ENCODE measurements around the gene KRT16.
"Not testable (repeated sequence)": the region's sequence is repeated elsewhere in the genome, so short reads cannot be mapped to it uniquely, and the experiment has no call there.

KRT16 gene

DNA sequence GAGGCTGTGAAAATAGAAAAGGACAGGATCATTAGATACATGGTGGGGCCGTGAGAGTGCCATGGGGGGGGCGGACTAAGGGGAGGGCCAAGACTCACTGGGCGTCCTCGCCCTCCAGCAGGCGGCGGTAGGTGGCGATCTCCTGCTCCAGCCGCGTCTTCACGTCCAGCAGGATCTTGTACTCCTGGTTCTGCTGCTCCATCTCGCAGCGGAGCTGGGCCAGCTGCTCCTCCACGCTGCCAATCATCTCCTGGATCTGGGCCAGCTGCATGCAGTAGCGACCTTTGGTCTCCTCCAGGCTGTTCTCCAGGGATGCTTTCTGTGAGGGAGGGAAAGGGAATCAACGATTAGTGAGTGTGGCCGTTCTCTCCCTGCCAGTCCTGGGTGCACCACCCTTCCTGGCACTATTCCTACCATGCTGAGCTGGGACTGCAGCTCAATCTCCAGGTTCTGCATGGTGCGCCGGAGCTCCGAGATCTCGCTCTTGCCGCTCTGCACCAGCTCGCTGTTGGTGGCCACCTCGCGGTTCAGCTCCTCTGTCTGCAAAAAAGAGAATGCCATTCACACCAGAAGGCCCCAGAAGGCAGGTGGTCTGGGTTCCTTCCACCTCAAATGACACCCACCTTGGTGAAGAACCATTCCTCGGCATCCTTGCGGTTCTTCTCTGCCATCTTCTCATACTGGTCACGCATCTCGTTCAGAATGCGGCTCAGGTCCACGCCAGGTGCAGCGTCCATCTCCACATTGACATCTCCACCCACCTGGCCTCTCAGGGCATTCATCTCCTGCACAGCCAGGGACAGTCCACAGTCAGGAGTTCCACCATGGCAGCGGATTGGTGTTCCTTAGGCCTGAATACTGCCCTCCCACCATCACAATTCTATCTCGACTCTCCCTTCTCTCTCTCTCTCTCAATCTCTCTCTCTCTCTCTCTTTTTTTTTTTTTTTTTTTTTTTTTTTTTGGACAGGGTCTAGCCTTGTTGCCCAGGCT is 29.1 kb downstream of the KRT16 start:
- DNase-seq (ENCODE audit: low spot score): no peak

DNA sequence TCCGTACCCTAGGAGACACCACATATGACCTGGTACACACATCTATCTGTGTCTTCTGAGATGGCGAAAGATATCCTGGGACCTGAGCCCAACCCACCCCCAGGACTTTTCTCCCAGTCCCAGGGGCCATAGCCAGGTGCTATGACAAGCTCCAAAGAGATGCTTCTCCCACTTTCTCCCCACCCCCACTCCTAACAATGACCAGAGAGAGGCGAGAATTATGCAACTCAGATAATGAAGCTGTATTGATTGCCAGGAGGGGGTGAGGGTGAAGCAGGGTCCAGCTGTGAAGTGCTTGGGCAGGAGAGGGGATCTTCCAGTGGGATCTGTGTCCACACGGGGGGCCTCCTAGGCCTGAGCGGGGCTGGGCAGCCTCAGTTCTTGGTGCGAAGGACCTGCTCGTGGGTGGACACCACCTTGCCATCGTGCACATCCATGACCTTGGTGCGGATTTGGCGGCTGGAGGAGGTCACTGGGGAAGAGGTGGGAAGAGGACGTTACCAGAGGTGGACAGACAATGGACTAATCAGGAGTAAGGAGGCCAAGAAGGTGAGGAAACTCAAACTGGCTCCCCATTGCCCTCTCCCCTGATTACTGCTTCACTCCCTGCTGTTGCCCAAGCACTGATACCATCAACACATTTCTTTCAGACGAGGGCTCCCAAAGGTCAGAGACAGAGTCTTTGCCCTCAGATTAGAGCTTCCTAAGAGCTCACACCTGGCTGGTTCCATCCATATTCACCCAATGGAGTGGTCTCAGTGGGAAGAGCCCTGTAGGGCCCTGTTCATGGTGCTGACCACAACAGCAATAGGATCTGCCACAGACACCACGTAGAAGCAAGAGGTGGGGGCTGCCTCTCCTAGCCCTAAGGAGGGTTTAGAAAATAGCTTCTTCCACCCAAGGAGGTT is 30.3 kb downstream of the KRT16 start:
- not testable (repeated sequence) for DNase-seq (ENCODE audit: low spot score)

DNA sequence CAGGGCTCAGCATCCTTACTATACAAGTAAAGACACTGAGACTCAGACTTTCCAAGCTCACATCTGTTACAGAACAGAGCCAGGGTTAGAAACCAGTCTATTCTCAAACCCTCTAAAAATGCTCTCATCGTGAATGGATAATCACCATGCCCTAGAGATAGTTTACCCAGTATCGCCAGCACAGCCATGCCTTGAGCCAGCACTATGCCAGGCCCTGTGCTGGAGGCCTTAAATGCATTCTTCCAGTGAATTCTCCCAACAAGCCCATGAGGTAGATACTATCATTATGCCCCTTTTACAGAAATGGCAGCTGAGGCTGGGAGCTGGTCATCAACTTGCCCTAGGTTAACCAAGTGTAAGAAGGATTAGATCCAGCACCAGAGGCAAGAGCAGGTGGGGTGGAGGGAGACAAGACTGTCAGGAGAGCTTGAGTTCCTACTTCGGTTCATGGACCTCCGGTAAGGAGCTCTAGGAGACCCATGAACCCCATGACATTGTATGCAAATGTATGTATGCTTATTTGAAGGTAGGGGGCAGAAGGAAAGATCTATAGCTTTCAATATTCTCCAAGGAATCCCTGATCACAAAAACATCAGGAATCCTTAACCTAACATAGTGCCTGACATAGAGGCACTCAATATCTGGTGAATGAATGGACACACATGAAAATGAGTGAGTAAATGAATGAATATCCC is 31.1 kb downstream of the KRT16 start:
- DNase-seq (ENCODE audit: low spot score): no peak

DNA sequence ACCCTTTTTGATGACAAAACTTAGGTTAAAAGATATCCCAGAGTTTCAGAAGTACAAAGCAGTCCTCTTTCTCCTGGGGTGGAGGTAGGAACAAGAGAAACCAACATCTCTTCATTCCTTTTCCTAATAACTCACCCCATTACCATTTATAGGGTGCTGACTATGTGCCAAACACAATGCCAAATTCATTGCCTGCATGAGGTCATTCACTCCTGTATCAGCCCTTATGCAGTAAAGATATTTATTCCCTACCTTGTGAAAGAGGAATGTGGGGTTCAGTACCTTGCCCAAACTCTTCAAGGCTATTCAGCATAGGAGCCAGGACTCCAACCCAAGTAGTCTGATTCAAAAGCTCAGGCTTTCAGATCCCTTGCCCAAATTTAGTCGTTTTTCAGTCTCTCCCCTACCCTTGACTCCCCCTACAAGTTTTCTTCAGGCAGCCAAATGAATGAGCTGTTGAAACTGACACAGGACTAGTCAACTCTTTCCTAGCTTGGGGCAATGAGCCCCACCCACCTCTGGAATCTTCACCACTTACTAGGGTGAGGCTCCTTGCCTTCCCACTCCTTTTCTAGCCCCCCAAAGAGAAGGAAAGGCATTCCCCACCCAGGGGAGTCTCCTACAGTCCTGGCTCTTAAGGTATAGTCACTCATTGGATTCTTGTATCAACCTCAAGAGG is 31.7 kb downstream of the KRT16 start:
- no peak for DNase-seq (ENCODE audit: low spot score)

DNA sequence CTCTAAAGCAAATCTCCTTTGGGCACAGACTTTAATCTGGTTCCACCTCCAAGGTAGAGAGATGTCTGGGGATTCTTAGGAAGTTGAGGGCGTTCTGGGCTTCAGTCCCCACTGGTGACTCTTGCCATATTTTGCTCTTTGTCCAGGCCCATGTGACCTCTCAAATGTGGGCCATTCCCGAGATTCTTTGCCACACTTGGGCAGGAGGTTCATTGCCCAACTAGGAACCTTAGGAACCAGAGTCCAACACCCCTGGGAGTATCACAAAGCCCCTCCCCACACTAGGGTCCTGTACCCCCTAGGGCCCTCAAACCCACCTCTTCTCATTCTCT is 32.4 kb downstream of the KRT16 start:
- no peak for DNase-seq (ENCODE audit: low spot score)

DNA sequence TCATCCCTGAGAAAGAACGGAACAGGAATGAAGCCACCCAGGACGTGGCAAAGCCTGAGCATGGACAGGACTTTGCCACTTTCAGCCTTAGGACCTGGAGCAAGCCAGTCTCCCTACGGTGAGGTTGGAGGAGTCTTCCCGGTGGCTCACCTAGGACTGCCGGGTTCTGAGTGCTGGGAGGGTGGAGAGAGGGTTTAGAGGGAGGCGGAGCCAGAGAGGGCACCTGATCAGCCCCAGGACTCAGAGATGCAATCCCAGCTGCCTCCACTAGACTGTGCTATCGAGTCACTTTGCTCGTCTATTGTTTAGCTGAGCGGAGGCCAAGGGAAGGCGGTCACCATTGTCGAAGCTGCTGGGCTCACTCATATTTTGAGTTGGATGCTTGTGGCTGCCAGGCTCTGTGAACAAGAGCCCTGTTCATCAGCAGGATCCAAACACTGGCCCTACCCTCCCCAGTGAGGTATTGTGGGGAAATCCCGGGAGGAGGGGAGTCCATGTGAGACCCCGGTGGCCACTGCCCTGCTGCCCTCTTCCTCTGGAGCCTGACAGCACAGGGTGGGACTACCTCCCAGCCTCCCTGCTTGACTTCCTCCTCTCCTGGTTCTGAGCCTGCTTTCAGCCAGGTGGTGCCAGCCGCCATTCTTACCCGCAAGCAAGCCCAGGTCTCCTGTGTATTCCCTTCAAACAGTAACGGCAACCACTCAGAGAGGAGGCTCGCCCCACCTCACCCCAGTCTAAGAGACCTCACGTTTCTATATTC is 32.9 kb downstream of the KRT16 start:
- peak; percentile 53 for DNase-seq (ENCODE audit: low spot score)

DNA sequence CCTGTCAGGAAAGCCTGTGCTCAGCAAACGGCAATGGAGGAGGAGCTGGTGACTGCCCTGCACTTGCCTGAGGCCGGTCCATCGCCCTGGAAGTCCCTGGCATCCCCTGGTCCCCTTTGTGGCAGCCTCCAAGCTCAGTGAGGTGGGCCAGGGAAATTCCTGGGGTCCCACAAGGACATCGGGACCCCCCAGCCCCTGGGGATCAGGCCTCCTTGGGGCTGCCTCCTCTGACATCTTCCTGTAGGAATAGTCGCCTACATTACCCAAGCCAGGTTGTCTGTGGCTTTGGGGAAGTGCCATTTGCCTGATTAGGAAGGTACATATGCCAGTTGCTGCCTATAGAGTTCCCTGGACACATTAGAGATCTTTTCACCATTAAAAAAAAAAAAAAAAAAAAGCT is 33.6 kb downstream of the KRT16 start:
- no peak for DNase-seq (ENCODE audit: low spot score)

DNA sequence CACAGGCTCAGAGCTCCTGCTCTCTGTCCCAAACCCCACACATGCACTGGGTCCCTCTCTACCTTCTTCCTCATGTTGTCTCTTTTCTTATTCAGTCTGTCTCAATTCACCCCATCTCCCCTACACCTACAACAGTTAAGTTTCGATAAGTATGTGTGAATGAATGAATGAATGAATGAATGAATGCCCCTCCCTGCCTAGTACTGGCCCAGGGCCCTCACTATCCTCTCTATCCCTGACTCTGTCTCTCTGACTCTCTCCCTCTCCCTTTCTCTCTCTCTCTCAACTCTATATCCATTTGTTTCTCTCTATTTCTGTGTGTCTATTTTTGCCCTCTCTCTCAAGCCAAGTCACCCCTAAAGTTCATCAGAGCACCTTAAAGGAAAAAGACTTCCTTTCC is 34.0 kb downstream of the KRT16 start:
- no peak for DNase-seq (ENCODE audit: low spot score)

DNA sequence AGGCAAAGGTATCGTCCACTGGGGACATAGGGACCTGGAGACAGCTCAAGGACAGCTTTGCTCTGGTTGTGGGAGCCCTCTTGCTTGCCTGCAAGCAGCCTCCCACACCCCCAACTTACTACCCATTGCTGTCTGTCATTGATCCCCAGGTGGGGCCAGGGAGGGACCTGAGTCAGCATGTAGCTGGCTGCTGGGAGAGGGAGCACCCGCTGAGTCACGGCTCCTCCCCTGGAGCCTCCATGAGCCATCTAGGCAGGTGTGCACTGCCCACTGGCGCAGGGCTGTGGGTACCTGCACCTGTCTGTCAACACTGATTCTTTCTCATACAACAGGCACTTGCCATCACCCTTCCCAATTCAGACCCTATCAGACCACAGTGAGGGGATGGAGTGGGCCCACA is 35.8 kb downstream of the KRT16 start:
- not testable (repeated sequence) for DNase-seq (ENCODE audit: low spot score)

DNA sequence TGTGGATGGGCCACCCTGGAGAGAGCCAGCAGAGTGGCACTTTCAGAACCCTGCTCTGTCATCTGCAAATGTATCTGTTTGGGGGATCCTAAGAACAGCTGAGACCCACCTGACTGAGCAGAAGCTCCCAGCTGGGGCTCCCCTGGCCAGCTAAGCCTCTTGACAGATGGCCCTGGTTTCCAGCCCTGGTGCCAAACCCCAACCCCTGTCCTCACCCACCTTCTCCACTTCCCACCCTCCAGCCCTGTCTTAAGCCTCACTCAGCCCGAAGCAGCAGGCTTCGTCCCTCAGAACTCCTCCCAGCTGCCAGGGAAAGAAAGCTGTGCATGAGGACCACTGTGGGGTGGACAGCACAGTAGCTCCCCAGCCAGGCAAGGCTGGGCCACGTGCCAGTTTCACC is 37.2 kb downstream of the KRT16 start:
- no peak for DNase-seq (ENCODE audit: low spot score)

DNA sequence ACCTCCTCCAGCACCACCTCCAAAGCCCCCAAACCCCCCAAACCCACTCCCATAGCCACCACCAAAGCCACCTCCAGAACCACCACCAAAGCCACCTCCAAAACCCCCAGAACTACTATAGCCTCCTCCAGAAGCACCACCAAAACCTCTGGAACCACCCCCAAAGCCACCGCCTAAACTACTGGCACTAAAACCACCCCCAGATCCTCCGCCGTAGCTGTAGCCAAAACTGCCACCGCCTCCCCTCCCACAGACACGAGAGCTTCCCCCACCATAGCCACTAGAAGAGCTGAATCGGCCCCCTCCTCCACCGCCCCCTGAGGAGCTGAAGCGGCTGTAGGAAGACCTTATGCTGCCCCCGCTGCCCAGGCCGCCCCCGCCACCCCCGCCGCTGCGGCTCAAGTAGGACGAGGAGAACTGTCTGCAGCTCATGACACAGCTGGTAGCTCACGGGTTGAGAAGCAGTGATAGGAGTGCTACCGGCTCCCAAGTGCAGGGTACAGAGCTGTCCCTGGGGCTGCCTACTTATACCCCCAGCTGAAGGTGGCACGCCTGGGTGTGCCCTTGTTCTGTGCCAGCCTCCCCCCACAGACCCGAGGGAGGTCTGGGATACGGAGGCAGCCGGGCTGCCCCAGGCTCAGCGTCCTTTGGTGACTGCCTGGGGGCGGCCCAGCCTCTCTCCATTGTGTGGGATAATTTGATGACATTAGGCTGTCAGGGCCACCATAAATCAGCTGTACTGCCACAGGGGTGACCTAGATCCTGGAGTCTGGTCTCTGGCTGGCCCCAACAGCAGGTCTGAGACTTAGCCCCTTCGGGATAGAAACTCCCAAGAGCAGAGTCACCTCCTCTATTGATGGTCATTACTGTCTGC is 40.8 kb downstream of the KRT16 start, which contains the start of gene KRT9:
Gene KRT9 (minus strand): TSS at position 499 of the 874 bp plus-strand sequence. CDS start 67 bp downstream, at position 432.
- DNase-seq (ENCODE audit: low spot score): no peak

DNA sequence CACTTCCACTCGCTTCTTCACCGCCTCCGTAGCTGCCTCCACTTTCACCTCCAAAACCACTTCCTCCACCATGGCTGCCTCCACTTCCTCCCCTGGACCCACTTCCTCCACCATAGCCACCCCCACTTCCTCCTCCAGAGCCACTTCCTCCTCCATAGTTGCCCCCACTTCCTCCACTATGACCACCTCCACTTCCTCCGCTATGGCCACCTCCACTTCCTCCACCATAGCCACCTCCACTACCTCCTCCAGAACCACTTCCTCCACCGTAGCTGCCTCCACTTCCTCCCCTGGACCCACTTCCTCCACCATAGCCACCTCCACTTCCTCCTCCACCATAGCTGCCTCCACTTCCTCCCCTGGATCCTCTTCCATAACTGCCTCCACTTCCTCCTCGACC is 45.2 kb downstream of the KRT16 start:
- DNase-seq (ENCODE audit: low spot score): no peak

DNA sequence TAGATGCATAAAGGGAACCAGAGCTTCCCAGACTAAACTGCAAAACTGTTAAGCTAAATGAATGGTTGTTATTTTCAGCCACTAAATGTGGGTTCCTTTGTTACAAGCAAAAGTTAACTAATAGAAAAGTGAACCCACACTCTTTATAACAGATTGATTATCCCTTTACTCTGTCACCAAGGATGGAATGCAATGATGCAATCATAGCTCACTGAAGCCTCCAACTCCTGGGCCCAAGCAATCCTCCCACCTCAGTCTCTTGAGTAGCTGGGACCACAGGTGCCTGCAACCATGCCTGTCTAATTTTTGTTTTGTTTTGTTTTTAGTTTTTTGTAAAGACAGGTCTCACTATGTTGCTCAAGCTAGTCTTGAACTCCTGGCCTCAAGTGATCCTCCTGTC is 47.2 kb downstream of the KRT16 start:
- no peak for DNase-seq (ENCODE audit: low spot score)

DNA sequence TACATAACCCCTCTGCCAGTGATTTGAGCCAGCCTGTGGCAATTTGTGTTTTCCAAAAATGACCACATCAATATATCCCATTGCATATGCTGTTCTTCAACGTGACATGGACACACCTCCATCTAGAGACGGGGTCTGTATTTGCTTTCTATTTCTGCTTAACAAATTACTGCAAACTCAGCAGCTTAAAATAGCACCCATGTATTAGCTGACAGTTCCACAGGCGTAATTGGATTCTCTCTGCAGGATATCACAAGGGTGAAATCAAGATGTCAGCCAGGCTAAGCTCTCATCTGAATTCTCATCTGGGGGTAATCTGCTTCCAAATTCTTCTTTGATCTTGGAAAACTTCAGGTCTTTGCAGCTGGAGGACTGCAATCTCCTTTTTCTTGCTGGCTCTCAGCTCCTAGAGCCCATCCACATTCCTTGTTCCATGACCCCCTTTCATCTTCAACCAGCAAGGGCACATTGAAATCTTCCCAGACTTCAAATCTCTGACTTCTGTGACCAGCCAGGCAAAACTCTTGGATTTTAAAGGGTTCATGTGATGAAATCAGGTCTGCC is 48.9 kb downstream of the KRT16 start:
- no peak for DNase-seq (ENCODE audit: low spot score)

DNA sequence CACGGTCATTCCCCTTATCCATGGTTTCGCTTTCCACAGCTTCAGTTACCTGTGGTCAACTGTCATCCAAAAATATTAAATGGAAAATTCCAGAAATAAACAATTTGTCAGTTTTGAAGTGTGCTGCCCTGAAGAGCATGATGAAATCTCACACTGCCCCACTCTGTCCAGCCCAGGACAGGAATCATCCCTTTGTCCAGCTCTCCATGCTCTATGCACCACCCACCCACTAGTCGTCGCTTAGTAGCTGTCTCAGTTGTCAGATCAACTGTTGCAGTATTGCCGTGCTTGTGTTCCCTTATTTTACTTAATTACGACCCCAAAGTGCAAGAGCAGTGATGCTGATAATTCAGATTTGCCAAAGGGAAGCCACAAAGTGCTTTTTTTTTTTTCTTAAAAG is 51.0 kb downstream of the KRT16 start:
- DNase-seq (ENCODE audit: low spot score): no peak

Measured in CD4-positive, alpha-beta T cell treated with Interleukin-2 at 100 ng/mL for 4 hours (primary cell).